ENCODE data around the gene ATXN3.

The ATXN3 gene

GRCh38 chr14:92010644-92011043 is 95.7 kb downstream of the ATXN3 start:
- H3K36me3 ChIP-seq (ENCODE audit: control insufficient read depth, insufficient read depth, low read length), result no peaks in the 10 kb centered on the region
- no peak overlapping the region for H3K4me3 ChIP-seq (ENCODE audit: low read length)
- no peaks in the 10 kb centered on the region for H3K4me1 ChIP-seq (ENCODE audit: control insufficient read depth, insufficient read depth, low read length)
- H3K27ac ChIP-seq (ENCODE audit: low read length), result no peak overlapping the region
- WGBS (ENCODE audit: insufficient coverage, insufficient read length), result 100% methylated on average over 2 of the region's 3 CpGs
- no peaks in the 10 kb centered on the region for H3K27me3 ChIP-seq (ENCODE audit: control insufficient read depth, insufficient read depth, low read length)
- H3K9me3 ChIP-seq (ENCODE audit: control insufficient read depth, insufficient read depth, low read length), result no peaks in the 10 kb centered on the region
- DNase-seq (ENCODE audit: low read depth, low spot score), result no peak

GRCh38 chr14:92009604-92010003 is 96.8 kb downstream of the ATXN3 start:
- no peaks in the 10 kb centered on the region for H3K4me1 ChIP-seq (ENCODE audit: control insufficient read depth, insufficient read depth, low read length)
- no peaks in the 10 kb centered on the region for H3K9me3 ChIP-seq (ENCODE audit: control insufficient read depth, insufficient read depth, low read length)
- no peak overlapping the region for H3K4me3 ChIP-seq (ENCODE audit: low read length)
- H3K27me3 ChIP-seq (ENCODE audit: control insufficient read depth, insufficient read depth, low read length), result no peaks in the 10 kb centered on the region
- no CpG with 5 or more reads among the region's 1 CpG for WGBS (ENCODE audit: insufficient coverage, insufficient read length)
- no peaks in the 10 kb centered on the region; the same call in 1 of the 2 replicates for H3K36me3 ChIP-seq (ENCODE audit: control insufficient read depth, insufficient read depth, low read length)
- no peak for DNase-seq (ENCODE audit: low read depth, low spot score)
- no peak overlapping the region for H3K27ac ChIP-seq (ENCODE audit: low read length)
